ENCODE results near the gene TNIP1. TPM values are rescaled to one million over a fixed set of nuclear protein-coding genes. Genes with fewer than 3 reads are reported as not detected.

The TNIP1 gene
- total RNA-seq, 2 experiments from 2014 or later: 51.4 to 77.5 TPM

DNA sequence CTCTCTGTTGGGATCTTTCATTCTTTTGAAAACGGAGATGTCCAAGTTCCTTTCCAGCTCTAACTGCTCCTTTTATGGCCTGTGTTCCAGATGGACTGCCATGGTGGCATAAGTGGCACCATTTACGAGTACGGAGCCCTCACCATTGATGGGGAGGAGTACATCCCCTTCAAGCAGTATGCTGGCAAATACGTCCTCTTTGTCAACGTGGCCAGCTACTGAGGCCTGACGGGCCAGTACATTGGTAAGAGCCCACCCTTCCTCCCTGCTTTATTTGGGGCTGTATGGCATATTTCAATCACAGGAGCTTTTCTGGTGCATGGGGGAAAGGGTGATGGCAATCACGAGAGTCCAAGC lies 55.6 kb downstream of the TNIP1 start:
- Histone ChIP-seq H3K79me2 (ENCODE audit: insufficient read depth, low read depth, low read length) (no peaks in the 10 kb centered on the region), H3K4me2 (ENCODE audit: low read length) (no peak overlapping the region), H4K20me1 (ENCODE audit: insufficient read depth, low read length) (no peaks in the 10 kb centered on the region), H3K9me2 (ENCODE audit: insufficient read depth, low read length) (no peaks in the 10 kb centered on the region), H3K27ac (ENCODE audit: low read depth, low read length, poor library complexity, severe bottlenecking) (no peak overlapping the region), H3K9me3 (ENCODE audit: low read length) (no peaks in the 10 kb centered on the region), H3K36me3 (ENCODE audit: insufficient read depth, low read length) (0 out of 2 replicates have a peak, but pooled peaks cover 14% of the 10 kb centered on the region), H2AFZ (ENCODE audit: low read length) (no peak overlapping the region), H3K4me3 (ENCODE audit: low read depth, low read length, poor library complexity, severe bottlenecking) (no peak overlapping the region), H3K4me1 (ENCODE audit: insufficient read depth, low read length, poor library complexity, severe bottlenecking) (no peaks in the 10 kb centered on the region)
- POLR2A ChIA-PET: interaction anchor here (0.6 kb wide), 1 partner anchor 167 kb away, joined by 3 read pairs; no protein-coding TSS in a partner anchor
- CTCF ChIA-PET (ENCODE audit: unreplicated experiment): interaction anchor here (0.6 kb wide), 1 partner anchor 15 kb away, joined by 3 read pairs; no protein-coding TSS in a partner anchor
- no peak for DNase-seq (ENCODE audit: low spot score)
- no TSS peak for BruUV-seq (replicated peaks)
- TF ChIP-seq CTCF (conservative IDR thresholded peaks at IDR 0.05; ENCODE audit: low read length) (no peak), EZH2phosphoT487 (IDR thresholded peaks at IDR 0.05; ENCODE audit: borderline replicate concordance, low read depth, low read length) (no peak)
- intact Hi-C loops (cut with micrococcal nuclease; ENCODE audit: unreplicated experiment): no loop called here

DNA sequence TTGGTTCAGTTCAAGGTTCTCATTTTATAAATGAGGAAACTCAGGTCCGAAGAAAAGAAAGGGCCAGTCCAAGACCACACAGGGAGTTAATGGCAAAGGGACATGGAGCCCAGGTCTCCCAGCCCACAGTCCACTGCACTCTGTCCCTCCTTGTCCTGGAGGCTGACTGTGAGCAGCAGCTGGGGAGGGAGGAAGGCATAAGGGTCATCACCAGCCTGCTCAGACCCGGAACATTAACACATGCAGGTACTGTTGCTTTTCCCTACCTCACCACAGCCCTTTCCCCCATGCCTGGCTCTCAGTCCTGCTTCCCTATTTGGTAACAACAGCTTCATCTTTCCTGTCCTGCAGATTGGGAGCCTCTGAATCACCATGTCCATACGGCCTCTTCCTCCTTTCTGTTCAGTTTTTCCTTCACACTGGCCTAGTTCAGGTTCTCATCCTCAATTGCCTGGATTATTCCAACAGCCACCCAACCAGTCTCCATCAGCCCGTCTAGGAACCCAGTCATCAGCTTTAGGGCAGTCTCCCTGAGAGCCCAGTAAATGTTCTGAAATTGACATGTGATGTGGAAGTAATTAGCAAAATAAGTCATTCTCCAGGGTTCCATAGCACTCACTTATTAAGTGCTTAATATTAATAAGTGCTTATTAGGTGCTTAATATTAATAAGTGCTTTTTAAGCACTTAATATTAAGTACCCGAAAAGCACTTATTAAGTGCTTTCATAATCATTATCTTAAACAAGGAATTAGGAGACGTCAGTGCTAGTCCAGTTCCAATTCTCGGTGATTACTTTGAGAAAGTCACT lies 56.2 kb downstream of the TNIP1 start:
- Histone ChIP-seq H3K4me1 (ENCODE audit: insufficient read depth, low read length, poor library complexity, severe bottlenecking) (no peaks in the 10 kb centered on the region), H3K4me2 (ENCODE audit: low read length) (no peak overlapping the region), H3K4me3 (ENCODE audit: low read depth, low read length, poor library complexity, severe bottlenecking) (no peak overlapping the region), H3K79me2 (ENCODE audit: insufficient read depth, low read depth, low read length) (no peaks in the 10 kb centered on the region), H3K27ac (ENCODE audit: low read depth, low read length, poor library complexity, severe bottlenecking) (no peak overlapping the region), H4K20me1 (ENCODE audit: insufficient read depth, low read length) (no peaks in the 10 kb centered on the region), H3K36me3 (ENCODE audit: insufficient read depth, low read length) (0 out of 2 replicates have a peak, but pooled peaks cover 8% of the 10 kb centered on the region), H3K9me2 (ENCODE audit: insufficient read depth, low read length) (no peaks in the 10 kb centered on the region), H3K9me3 (ENCODE audit: low read length) (no peaks in the 10 kb centered on the region), H2AFZ (ENCODE audit: low read length) (no peak overlapping the region)
- ChIA-PET CTCF (ENCODE audit: unreplicated experiment) (interaction anchor here (0.6 kb wide), 1 partner anchor 15 kb away, joined by 3 read pairs; no protein-coding TSS in a partner anchor), POLR2A (interaction anchor here (0.6 kb wide), 1 partner anchor 167 kb away, joined by 3 read pairs; no protein-coding TSS in a partner anchor)
- TF ChIP-seq CTCF (conservative IDR thresholded peaks at IDR 0.05; ENCODE audit: low read length) (no peak), EZH2phosphoT487 (IDR thresholded peaks at IDR 0.05; ENCODE audit: borderline replicate concordance, low read depth, low read length) (no peak)
- no peak for DNase-seq (ENCODE audit: low spot score)
- intact Hi-C loops (cut with micrococcal nuclease; ENCODE audit: unreplicated experiment): no loop called here
- no TSS peak for BruUV-seq (replicated peaks)

- Histone ChIP-seq H3K4me2 (ENCODE audit: low read length) (no peak overlapping the region), H4K20me1 (ENCODE audit: insufficient read depth, low read length) (no peaks in the 10 kb centered on the region), H3K9me3 (ENCODE audit: low read length) (no peaks in the 10 kb centered on the region), H3K4me3 (ENCODE audit: low read depth, low read length, poor library complexity, severe bottlenecking) (no peak overlapping the region), H3K27ac (ENCODE audit: low read depth, low read length, poor library complexity, severe bottlenecking) (no peak overlapping the region), H3K36me3 (ENCODE audit: insufficient read depth, low read length) (0 out of 2 replicates have a peak, but pooled peaks cover 2% of the 10 kb centered on the region), H3K4me1 (ENCODE audit: insufficient read depth, low read length, poor library complexity, severe bottlenecking) (no peaks in the 10 kb centered on the region), H3K79me2 (ENCODE audit: insufficient read depth, low read depth, low read length) (no peaks in the 10 kb centered on the region), H3K9me2 (ENCODE audit: insufficient read depth, low read length) (no peaks in the 10 kb centered on the region), H2AFZ (ENCODE audit: low read length) (no peak overlapping the region)
- intact Hi-C loops (cut with micrococcal nuclease; ENCODE audit: unreplicated experiment): no loop called here
- POLR2A ChIA-PET: interaction anchor here (0.6 kb wide), 1 partner anchor 950 kb away, joined by 3 read pairs; no protein-coding TSS in a partner anchor
- CTCF ChIA-PET (ENCODE audit: unreplicated experiment): no interaction called here
- no peak for DNase-seq (ENCODE audit: low spot score)
- BruUV-seq (replicated peaks): no TSS peak
- no peak for TF ChIP-seq CTCF (conservative IDR thresholded peaks at IDR 0.05; ENCODE audit: low read length)
- TF ChIP-seq EZH2phosphoT487 (IDR thresholded peaks at IDR 0.05; ENCODE audit: borderline replicate concordance, low read depth, low read length): no peak
These were observed 57.2 kb downstream of the TNIP1 start for GRCh38 chr5:151023651-151024050.
